Lung (tissue), 12 donors: Measurements from ENCODE around the gene HOXA5. TPM values are rescaled to one million over a fixed set of nuclear protein-coding genes. Genes with fewer than 3 reads are reported as not detected.

Source experiments
- ATAC-seq: fragments of 200-7000 bp; cut with Tn5 transposase; one replicate; pipeline ENCODE4 v1.9.1; 2020; ENCODE audit warnings: moderate number of reproducible peaks; ENCODE audit not compliant: insufficient read depth, low FRiP score
- DNase-seq, 3 donors: peaks; one replicate each; pipeline ENCODE4 v3.0.0-alpha.2; 2013 to 2017
- H3K27ac ChIP-seq, 2 donors: one replicate each; pipeline ENCODE4 v1.5.1; 2013; ENCODE audit warnings: mild to moderate bottlenecking in 2 of 2, moderate library complexity in 2 of 2, control low read depth in 1 of 2, inconsistent platforms in 1 of 2, low read depth in 1 of 2, low read length in 1 of 2
- H3K27me3 ChIP-seq, 3 donors: one replicate each; pipeline ENCODE4 v1.5.1; 2013; ENCODE audit warnings: low read length in 2 of 3; ENCODE audit not compliant: control insufficient read depth in 3 of 3, insufficient read depth in 3 of 3
- H3K36me3 ChIP-seq, 4 donors: one replicate each; pipeline ENCODE4 v1.5.1; 2013; ENCODE audit warnings: low read length in 4 of 4, mild to moderate bottlenecking in 1 of 4, moderate library complexity in 1 of 4; ENCODE audit not compliant: control insufficient read depth in 4 of 4, insufficient read depth in 4 of 4
- H3K4me1 ChIP-seq, 5 donors: one replicate each; pipeline ENCODE4 v1.5.1; 2013; ENCODE audit warnings: low read length in 5 of 5, mild to moderate bottlenecking in 2 of 5, moderate library complexity in 1 of 5; ENCODE audit not compliant: control insufficient read depth in 5 of 5, insufficient read depth in 5 of 5
- H3K4me3 ChIP-seq: one replicate; pipeline ENCODE4 v1.5.1; 2013; ENCODE audit warnings: mild to moderate bottlenecking, control low read depth, moderate library complexity
- H3K9ac ChIP-seq, 2 donors: one replicate each; pipeline ENCODE4 v1.5.1; 2013; ENCODE audit warnings: low read length in 2 of 2, control low read depth in 1 of 2; ENCODE audit not compliant: insufficient read depth in 1 of 2
- H3K9me3 ChIP-seq, 4 donors: one replicate each; pipeline ENCODE4 v1.5.1; 2013; ENCODE audit warnings: low read length in 3 of 4, mild to moderate bottlenecking in 1 of 4, moderate library complexity in 1 of 4; ENCODE audit not compliant: control insufficient read depth in 4 of 4, insufficient read depth in 3 of 4
- CTCF ChIP-seq: IDR thresholded peaks from 2 replicates; pipeline ENCODE4 v1.5.1; 2012; ENCODE audit warnings: mild to moderate bottlenecking; ENCODE audit errors: control extremely low read depth, extremely low read depth
- WGBS, 2 donors: extraction: QIAGEN DNeasy Blood & Tissue Kit; methylation state at CpG; one replicate each; pipeline ENCODE4 v1.1.7; 2013; 5-methylcytosine and 5-hydroxymethylcytosine counted together
- polyA plus RNA-seq, 2 donors: library from polyadenylated mRNA; stranded (reverse); fragments of 200-250 nt; gene quantifications; one replicate each; pipeline ENCODE4 v1.2.1, GENCODE V29; 2013
- total RNA-seq, 2 donors: library from RNA; depleted of rRNA in 1 of 2; stranded (reverse); fragments of >200 nt in 1 of 2; gene quantifications; one replicate each; pipeline ENCODE4 v1.2.1, GENCODE V29; 2014 to 2021
- donor health status: control.
- donor health status: control.
- donor health status: Bipolar disorder and iron deficiency.
- donor health status: healthy.
- donor health status: DM: yes; HTN: yes; CAD: no.

Gene HOXA5
- total and polyA plus RNA-seq, 4 donors = 9.2 to 61.9 (median 15.2) TPM

GRCh38 chr7:27121684-27122076, 21.8 kb downstream of the HOXA5 start:
- Histone ChIP-seq H3K27me3 (peaks cover 0 to 66% (median 5%) of the 10 kb centered on the region in 3 donors), H3K4me1 (peaks cover 0 to 90% (median 1%) of the 10 kb centered on the region in 5 donors), H3K36me3 (peaks cover 0 to 34% (median 1%) of the 10 kb centered on the region in 4 donors), H3K9ac (peak overlapping the region; percentile 46 to 83), H3K27ac (peak overlapping the region in 1 of 2 donors; percentile 86), H3K4me3 (peak overlapping the region; percentile 15), H3K9me3 (peaks cover 0 to 2% (median 0%) of the 10 kb centered on the region in 4 donors)
- WGBS, 2 donors = 46 to 60% methylated on average over 7 of the region's 7 CpGs
- DNase-seq (peak in 1 of 3 donors; percentile 70), ATAC-seq (no peak)
- TF ChIP-seq CTCF = no peak

- H3K27me3 ChIP-seq = peaks cover 0 to 54% (median 5%) of the 10 kb centered on the region in 3 donors
- peaks cover 0 to 2% (median 0%) of the 10 kb centered on the region in 4 donors for H3K9me3 ChIP-seq
- H3K4me3 ChIP-seq = no peak overlapping the region
- no peak for TF ChIP-seq CTCF
- DNase-seq (no peak), ATAC-seq (no peak)
- H3K36me3 ChIP-seq = peaks cover 0 to 39% (median 1%) of the 10 kb centered on the region in 4 donors
- H3K27ac ChIP-seq = peak overlapping the region in 1 of 2 donors; percentile 55
- H3K4me1 ChIP-seq = peaks cover 0 to 67% (median 1%) of the 10 kb centered on the region in 5 donors
- WGBS, 2 donors = 0 to 21% methylated on average over 1 of the region's 1 CpG
- peak overlapping the region in 1 of 2 donors; percentile 100 for H3K9ac ChIP-seq
Measured at GRCh38 chr7:27119412-27119911, 24.0 kb downstream of the HOXA5 start.

- WGBS, 2 donors = 33 to 72% methylated on average over 3 of the region's 3 CpGs
- DNase-seq = peak in 1 of 3 donors; percentile 18
- Histone ChIP-seq H3K9me3 (peaks cover 0 to 2% (median 0%) of the 10 kb centered on the region in 4 donors), H3K4me3 (peak overlapping the region; percentile 30), H3K36me3 (peaks cover 0 to 39% (median 1%) of the 10 kb centered on the region in 4 donors), H3K27ac (peak overlapping the region in 1 of 2 donors; percentile 75), H3K27me3 (peaks cover 0 to 47% (median 5%) of the 10 kb centered on the region in 3 donors), H3K4me1 (peaks cover 0 to 61% (median 1%) of the 10 kb centered on the region in 5 donors), H3K9ac (peak overlapping the region in 1 of 2 donors; percentile 100)
- ATAC-seq = no peak
- TF ChIP-seq CTCF = no peak
Measured at GRCh38 chr7:27118580-27118979, 24.9 kb downstream of the HOXA5 start.
